Skeletal muscle tissue (tissue), 4 donors: ENCODE measurements around the gene CPNE8. TPM values are rescaled to one million over a fixed set of nuclear protein-coding genes. Genes with fewer than 3 reads are reported as not detected.

ENCODE experiments used
- H3K27ac ChIP-seq: one replicate; pipeline ENCODE4 v1.7.0; 2013; ENCODE audit warnings: mild to moderate bottlenecking, low read depth, low read length, inconsistent platforms
- H3K27me3 ChIP-seq, 3 donors: one replicate each; pipeline ENCODE4 v1.7.0; 2013; ENCODE audit warnings: low read length in 3 of 3; ENCODE audit not compliant: control insufficient read depth in 3 of 3, insufficient read depth in 3 of 3
- H3K36me3 ChIP-seq, 3 donors: one replicate each; pipeline ENCODE4 v1.7.0; 2013; ENCODE audit warnings: low read length in 3 of 3; ENCODE audit not compliant: control insufficient read depth in 3 of 3, insufficient read depth in 3 of 3
- H3K4me1 ChIP-seq, 3 donors: one replicate each; pipeline ENCODE4 v1.7.0; 2013; ENCODE audit warnings: low read length in 3 of 3, mild to moderate bottlenecking in 3 of 3; ENCODE audit not compliant: control insufficient read depth in 3 of 3, insufficient read depth in 3 of 3
- H3K4me3 ChIP-seq, 3 donors: one replicate each; pipeline ENCODE4 v1.7.0; 2013; ENCODE audit warnings: low read length in 3 of 3
- H3K9ac ChIP-seq, 3 donors: one replicate each; pipeline ENCODE4 v1.7.0; 2013; ENCODE audit warnings: low read length in 3 of 3, mild to moderate bottlenecking in 3 of 3, moderate library complexity in 2 of 3, low read depth in 1 of 3
- H3K9me3 ChIP-seq, 3 donors: one replicate each; pipeline ENCODE4 v1.7.0; 2013; ENCODE audit warnings: low read length in 3 of 3; ENCODE audit not compliant: control insufficient read depth in 3 of 3
- total RNA-seq: library from RNA; depleted of rRNA; stranded (reverse); fragments of >200 nt; gene quantifications from one replicate; pipeline ENCODE4 v1.2.3, GENCODE V29; 2014
- donor health status: Osteomylitis.

Gene CPNE8
- total RNA-seq, 1 donor from 2014 or later, result 4.7 TPM

- Histone ChIP-seq H3K4me3 (peak overlapping the region in 1 of 3 donors; percentile 15), H3K27me3 (peaks cover 0 to 15% (median 0%) of the 10 kb centered on the region in 3 donors), H3K36me3 (no peaks in the 10 kb centered on the region), H3K27ac (peak overlapping the region; percentile 94), H3K9ac (no peak overlapping the region), H3K9me3 (no peaks in the 10 kb centered on the region), H3K4me1 (peaks cover 4 to 8% (median 7%) of the 10 kb centered on the region in 3 donors)
Measured at GRCh38 chr12:38903596-38903995, 1.8 kb downstream of the CPNE8 start.

GRCh38 chr12:38898001-38898684 is 7.2 kb downstream of the CPNE8 start:
- Histone ChIP-seq H3K27me3 (no peaks in the 10 kb centered on the region), H3K9ac (no peak overlapping the region), H3K27ac (no peak overlapping the region), H3K4me3 (no peak overlapping the region), H3K36me3 (no peaks in the 10 kb centered on the region), H3K4me1 (no peaks in the 10 kb centered on the region), H3K9me3 (no peaks in the 10 kb centered on the region)

- H3K36me3 ChIP-seq, result no peaks in the 10 kb centered on the region
Measured at GRCh38 chr12:38895446-38895845, 9.9 kb downstream of the CPNE8 start.

GRCh38 chr12:38892976-38893375 is 12.4 kb downstream of the CPNE8 start:
- Histone ChIP-seq H3K4me3 (no peak overlapping the region), H3K9me3 (no peaks in the 10 kb centered on the region), H3K27me3 (no peaks in the 10 kb centered on the region), H3K36me3 (no peaks in the 10 kb centered on the region), H3K4me1 (no peaks in the 10 kb centered on the region), H3K9ac (no peak overlapping the region), H3K27ac (no peak overlapping the region)

More at GRCh38 chr12:38895446-38895845, 9.9 kb downstream of the CPNE8 start:
- H3K9me3 ChIP-seq, result no peaks in the 10 kb centered on the region
- H3K4me3 ChIP-seq, result no peak overlapping the region
- H3K27me3 ChIP-seq, result no peaks in the 10 kb centered on the region
- H3K9ac ChIP-seq, result no peak overlapping the region
- H3K27ac ChIP-seq, result no peak overlapping the region
- no peaks in the 10 kb centered on the region for H3K4me1 ChIP-seq

- no peak overlapping the region for H3K27ac ChIP-seq
- no peaks in the 10 kb centered on the region for H3K9me3 ChIP-seq
- H3K4me3 ChIP-seq, result no peak overlapping the region
- H3K4me1 ChIP-seq, result no peaks in the 10 kb centered on the region
- no peaks in the 10 kb centered on the region for H3K36me3 ChIP-seq
- H3K27me3 ChIP-seq, result no peaks in the 10 kb centered on the region
- H3K9ac ChIP-seq, result no peak overlapping the region
Measured at GRCh38 chr12:38892087-38892786, 13.2 kb downstream of the CPNE8 start.

GRCh38 chr12:38890102-38890855 is 15.1 kb downstream of the CPNE8 start:
- Histone ChIP-seq H3K9me3 (no peaks in the 10 kb centered on the region), H3K9ac (no peak overlapping the region), H3K27me3 (no peaks in the 10 kb centered on the region), H3K4me1 (peaks cover 0 to 2% (median 0%) of the 10 kb centered on the region in 3 donors), H3K36me3 (no peaks in the 10 kb centered on the region), H3K27ac (no peak overlapping the region), H3K4me3 (no peak overlapping the region)

- H3K4me3 ChIP-seq, result no peak overlapping the region
- no peak overlapping the region for H3K9ac ChIP-seq
- H3K9me3 ChIP-seq, result no peaks in the 10 kb centered on the region
- peaks cover 0 to 2% (median 0%) of the 10 kb centered on the region in 3 donors for H3K4me1 ChIP-seq
- no peaks in the 10 kb centered on the region for H3K36me3 ChIP-seq
- no peak overlapping the region for H3K27ac ChIP-seq
- no peaks in the 10 kb centered on the region for H3K27me3 ChIP-seq
Measured at GRCh38 chr12:38889297-38889815, 16.0 kb downstream of the CPNE8 start.

- no peaks in the 10 kb centered on the region for H3K27me3 ChIP-seq
Measured at GRCh38 chr12:38887770-38888169, 17.6 kb downstream of the CPNE8 start.

GRCh38 chr12:38886931-38887330 is 18.5 kb downstream of the CPNE8 start:
- Histone ChIP-seq H3K27ac (no peak overlapping the region), H3K36me3 (no peaks in the 10 kb centered on the region), H3K9ac (no peak overlapping the region), H3K4me3 (no peak overlapping the region), H3K27me3 (no peaks in the 10 kb centered on the region), H3K9me3 (no peaks in the 10 kb centered on the region), H3K4me1 (peaks cover 0 to 2% (median 0%) of the 10 kb centered on the region in 3 donors)

More at GRCh38 chr12:38887770-38888169, 17.6 kb downstream of the CPNE8 start:
- H3K4me1 ChIP-seq, result peaks cover 0 to 2% (median 0%) of the 10 kb centered on the region in 3 donors
- H3K36me3 ChIP-seq, result no peaks in the 10 kb centered on the region
- no peaks in the 10 kb centered on the region for H3K9me3 ChIP-seq
- no peak overlapping the region for H3K9ac ChIP-seq
- H3K27ac ChIP-seq, result no peak overlapping the region
- no peak overlapping the region for H3K4me3 ChIP-seq
